ENCODE results near the gene USP32.
"Not testable (repeated sequence)": the region's sequence is repeated elsewhere in the genome, so short reads cannot be mapped to it uniquely, and the experiment has no call there.

The USP32 gene

DNA sequence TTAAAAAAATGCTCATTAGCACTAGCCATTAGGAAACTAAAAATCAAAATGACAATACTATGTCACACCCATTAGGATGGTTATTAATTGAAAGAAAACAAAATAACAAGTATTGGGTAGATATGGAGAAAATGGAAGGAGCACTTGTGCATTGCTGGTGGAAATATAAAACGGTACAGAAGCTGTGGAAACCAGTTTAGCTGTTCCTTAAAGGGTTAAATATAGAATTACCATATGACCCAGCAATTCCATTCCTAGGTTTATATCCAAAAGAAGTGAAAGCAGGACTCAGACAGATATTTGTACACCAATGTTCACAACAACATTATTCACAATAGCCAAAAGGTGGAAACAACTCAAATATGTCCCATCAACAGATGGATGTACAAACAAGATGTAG lies 13.7 kb downstream of the USP32 start:
- not testable (repeated sequence) for DNase-seq (ENCODE audit: low read depth, low spot score)

DNA sequence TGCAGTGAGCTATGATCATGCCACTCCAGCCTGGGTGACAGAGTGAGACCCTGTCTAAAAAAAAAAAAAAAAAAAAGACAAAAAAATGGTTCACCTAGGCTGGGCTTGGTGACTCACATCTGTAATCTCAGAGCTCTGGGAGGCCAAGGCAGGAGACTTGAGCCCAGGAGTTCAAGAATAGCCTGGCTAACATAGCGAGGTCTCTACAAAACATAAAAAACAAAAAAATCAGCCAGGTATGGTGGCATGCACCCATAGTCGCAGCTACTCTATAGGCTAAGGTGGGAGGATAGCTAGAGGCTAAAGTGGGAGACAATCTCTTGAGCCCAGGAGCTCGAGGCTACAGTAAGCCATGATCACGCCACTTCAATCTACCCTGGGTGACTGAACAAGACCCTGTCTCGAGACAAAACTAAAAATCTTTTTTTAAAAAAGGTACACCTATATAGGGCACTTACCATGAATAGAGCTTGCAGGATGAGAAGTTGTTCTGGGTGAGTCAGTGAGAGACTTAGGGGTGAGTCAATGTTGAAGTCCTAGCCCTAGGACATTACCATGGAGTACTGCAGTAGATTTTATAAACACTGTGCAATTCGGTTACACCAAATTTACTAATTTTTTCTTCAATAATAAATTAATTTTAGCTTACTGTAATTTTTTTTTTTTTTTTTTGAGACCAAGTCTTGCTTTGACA lies 19.0 kb downstream of the USP32 start:
- no peak for DNase-seq (ENCODE audit: low read depth, low spot score)

DNA sequence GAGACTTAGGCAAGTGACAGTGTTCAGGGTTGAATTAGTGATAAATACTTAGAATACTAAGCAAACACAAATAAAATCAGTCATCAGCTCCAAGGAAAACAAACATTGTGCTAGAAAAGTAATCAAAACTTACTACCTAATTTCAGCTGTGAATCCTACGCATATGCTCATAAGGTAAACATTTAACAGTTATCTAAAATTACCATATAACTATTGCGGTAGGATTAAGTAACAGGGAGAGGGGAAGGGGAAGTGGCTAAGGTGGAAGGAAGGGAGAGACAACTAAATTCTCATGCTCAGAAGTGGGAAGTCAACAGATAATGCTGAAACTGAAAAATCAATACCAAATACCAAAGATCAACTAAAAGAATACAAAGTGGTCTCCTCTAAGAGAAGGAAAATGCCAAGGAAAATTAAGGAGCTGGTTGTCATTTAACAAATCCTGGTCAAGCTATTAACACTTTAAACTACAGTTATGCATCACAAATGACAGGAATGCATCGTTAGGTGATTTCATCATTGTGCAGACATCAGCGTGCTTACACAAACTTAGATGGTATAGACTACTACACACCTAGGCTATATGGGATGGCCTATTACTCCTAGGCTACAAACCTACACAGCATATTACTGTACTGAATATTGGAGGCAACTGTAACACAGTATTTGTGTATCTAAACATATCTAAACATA lies 20.0 kb downstream of the USP32 start:
- DNase-seq (ENCODE audit: low read depth, low spot score), result no peak

DNA sequence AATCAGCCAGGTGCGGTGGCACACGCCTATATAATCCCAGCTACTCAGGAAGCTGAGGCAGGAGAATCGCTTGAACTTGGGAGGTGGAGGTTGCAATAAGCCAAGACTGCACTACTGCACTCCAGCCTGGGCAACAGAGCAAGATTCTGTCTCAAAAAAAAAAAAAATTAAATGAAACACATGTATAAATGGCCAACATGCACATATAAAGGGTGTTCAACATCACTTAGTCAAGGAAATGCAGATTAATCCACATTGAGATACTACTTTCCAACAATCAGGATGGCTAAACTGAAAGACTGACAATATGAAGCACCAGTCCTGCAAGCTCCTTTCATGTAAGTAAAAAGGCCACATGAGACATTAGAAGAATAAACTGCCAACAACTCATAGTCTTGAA lies 20.5 kb downstream of the USP32 start:
- DNase-seq (ENCODE audit: low read depth, low spot score), result no peak

DNA sequence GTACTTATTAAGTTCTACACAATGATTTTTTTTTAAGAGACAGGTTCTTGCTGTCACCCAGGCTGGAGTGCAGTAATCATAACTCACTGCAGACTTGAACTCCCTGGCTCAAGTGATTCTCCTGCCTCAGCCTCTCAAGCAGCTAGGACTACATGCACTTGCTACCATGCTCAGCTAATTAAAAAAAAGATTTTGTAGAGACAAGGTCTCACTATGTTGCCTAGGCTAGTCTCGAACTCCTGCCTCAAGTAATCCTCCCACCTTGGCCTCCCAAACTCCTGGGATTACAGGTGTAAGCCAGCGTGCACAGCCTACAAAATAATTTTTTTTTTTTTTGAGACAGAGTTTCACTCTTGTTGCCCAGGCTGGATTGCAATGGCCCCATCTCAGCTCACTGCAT lies 22.2 kb downstream of the USP32 start:
- no peak for DNase-seq (ENCODE audit: low read depth, low spot score)

DNA sequence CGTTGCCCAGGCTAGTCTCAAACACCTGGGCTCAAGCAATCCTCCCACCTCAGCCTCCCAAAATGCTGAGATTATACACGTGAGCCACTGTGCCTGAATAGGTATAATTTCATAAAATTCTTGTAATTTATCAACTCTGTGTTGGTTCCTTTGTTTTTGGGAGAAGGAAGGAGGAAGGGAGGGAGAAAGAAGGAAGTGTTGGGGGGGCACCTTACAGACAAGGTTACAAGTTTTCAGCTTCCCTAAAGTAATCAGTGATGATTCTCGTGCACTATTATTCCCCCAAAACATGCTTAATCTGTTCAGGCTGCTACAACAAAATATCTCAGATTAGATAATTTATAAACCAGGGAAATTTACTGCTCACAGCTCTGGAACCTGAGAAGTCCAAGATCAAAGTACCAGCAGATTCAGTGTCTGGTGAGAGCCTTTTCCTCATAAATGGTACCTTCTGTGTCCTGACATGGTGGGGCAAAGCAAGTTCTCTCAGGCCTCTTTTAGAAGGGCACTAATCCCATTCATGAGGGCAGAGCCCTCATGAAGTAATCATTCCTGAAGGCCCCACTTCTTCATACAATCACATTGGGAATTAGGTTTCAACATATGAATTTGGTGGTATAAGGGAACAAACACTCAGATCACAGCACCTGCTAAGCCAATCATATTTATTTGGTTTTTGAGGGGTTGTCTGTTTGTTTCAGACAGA lies 28.1 kb downstream of the USP32 start:
- DNase-seq (ENCODE audit: low read depth, low spot score), result no peak

DNA sequence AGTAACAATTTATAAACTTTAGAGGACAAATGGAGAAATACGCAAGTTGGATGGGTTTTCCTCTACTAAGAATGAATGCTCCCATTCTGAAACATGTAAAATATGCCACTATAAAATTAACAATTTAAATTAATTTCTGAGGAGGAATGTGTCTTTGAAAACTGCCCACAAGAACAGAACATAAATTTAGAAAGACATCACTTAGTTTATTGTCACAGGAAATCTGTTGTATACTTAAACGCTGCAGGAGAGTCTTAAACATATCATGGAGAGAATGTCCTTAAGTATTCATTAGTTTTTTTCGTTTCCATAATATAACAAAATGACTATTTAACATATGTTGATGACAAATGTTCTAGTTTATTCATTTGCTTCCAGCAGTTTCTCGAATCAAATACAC lies 29.6 kb downstream of the USP32 start:
- DNase-seq (ENCODE audit: low read depth, low spot score), result no peak

DNA sequence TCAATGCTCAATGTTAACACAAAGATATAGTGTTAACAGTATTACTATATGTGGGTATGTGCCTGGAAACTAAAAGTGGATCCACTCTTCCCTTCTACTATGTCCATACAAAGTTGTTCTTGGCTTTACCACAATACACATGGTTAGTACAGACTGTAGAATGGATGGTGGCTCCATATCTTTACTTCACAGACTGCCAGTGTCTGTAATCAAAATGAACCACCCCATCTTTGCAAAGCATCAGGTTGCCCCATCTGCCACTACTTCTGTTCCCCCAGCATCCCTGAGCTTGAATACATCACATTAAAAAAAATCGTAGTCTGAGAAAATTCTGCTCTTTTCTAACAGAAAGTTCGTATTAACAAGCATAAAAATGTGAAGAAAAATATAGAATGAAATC lies 30.0 kb downstream of the USP32 start:
- DNase-seq (ENCODE audit: low read depth, low spot score), result no peak

DNA sequence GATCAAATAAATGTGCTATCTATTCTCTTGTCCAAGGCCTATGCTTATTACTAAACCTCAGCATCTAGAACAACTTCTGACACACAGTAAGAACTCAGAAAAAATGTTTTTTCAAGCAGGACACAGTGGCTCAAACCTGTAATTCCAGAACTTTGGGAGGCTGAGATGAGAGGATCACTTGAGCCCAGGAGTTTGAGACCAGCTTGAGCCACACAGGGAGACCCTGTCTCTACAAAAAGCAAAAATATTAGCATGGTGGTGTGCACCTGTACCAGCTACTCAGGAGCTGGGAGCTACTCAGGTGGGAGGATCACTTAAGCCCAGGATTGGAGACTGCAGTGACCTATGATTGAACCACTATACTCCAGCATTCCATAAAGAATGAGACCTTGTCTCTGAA lies 32.5 kb downstream of the USP32 start:
- DNase-seq (ENCODE audit: low read depth, low spot score), result no peak

DNA sequence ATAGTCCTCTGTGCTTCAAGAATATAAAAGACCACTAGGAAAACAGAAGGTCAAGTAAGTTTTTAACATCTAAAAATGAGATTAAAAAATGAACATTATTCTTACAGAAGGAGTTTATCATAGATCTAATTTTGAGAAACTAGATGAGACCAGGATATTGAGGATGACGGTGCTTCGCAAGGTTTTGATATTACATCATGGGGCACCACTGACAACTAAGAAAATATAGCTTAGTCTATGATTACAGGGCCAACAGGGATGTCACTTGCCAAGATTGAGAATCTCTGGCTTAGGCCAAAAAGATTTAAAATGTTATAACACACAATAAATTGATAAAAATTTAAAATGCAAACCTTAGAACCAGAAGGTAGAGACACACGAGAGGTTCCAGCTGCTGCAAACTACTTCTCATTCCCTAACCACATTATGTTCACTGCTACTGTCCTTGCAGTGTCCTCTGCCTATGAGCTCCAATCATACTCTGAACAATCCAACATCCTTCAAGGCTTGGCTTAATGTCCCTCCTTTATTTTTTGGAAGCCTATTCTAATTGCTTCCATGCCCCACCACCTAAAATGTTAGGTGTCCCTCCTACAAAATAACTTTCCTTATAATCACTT lies 33.2 kb downstream of the USP32 start:
- DNase-seq (ENCODE audit: low read depth, low spot score), result no peak

DNA sequence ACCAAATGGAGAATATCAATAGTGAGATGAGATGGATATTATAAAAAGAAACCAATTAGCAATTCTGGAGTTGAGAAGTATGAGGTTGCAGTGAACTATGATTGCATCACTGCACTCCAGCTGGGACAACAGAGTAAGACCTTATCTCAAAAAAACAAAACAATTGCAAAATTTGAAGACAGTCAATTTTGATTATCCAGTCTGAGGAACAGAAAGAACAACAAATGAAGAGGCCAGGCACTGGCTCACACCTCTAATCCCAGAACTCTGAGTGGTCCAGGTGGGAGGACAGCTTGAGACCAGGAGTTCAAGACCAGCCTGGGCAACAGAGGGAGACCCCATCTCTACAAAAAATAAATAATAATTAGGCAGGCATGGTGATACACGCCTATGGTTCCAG lies 35.0 kb downstream of the USP32 start:
- DNase-seq (ENCODE audit: low read depth, low spot score), result no peak

DNA sequence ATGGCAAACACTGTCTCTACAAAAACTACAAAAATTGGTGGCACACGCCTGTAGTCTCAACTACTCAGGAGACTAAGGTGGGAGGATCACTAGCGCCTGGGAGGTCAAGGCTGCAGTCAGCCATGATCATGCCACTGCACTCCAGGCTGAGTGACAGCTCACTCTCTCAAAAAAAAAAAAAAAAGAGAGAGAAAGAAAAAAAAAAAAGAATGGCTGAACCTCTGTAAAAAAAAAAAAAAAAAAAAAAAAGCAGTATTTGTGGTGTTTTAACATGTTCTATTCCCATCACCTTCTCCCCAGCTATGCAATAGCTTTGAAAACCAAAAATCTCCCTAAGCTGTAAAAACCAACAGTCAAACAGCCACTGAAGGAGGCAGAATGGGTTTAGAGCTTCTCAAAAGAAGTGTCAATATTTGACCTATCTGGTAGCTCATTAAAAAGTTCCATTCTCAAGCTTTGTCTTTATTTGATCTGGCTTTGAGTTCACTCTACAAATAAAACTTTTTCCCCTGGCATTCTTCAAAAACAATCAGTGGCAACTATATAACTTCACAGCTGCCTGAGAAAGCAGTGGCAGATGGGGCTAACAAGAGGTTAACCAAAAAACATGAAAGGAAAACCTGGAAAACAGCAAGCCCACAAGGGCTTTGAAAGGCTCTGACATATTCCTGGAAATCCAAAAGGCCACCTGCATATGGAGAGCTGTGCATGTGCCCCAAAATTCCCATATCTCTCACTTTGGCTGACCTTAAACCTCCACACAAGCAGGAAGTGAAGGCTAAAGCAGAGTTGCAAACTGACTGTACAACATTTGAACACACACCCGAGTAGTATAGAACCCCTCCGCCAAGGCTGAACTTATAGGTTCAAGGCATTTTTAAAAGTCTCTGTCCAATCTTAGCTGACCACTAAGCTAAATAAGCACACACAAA lies 36.0 kb downstream of the USP32 start:
- no peak for DNase-seq (ENCODE audit: low read depth, low spot score)

DNA sequence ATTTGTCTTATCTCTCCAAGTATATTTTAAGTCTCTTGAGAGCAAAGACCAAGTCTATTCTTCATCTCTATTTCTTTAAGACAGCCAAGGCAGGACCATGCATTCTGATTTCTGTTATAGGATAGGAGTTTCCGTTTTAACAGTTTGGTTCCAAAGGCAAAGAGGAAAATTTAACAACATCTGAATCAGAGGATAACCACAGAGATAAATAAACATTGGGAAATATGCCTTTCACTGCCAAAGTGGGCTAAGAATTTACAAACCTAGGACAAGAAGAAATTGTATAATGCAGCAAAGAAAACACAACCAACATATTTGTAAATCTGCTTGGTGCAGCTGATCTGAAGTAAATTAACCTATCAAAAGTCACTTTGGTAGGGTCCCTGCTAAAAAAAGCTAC lies 37.7 kb downstream of the USP32 start:
- no peak for DNase-seq (ENCODE audit: low read depth, low spot score)

DNA sequence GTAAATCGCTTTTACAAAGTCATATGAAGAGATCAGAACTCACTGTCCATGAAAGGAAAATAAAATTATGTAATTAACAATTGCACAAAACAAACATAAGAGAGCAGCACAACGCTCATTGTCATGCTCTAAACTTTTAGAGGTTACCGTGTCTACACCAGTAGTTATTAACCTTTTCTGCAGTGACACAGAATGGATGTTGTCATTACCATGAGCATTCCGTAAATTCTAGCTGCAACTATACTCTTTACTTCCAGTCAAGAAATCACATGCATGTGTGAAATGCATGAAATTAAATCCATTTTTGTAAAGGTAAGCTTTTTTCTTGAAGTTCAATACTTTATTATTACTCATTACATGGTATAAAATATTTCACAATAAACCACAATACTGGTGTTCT lies 38.2 kb downstream of the USP32 start:
- DNase-seq (ENCODE audit: low read depth, low spot score), result no peak

DNA sequence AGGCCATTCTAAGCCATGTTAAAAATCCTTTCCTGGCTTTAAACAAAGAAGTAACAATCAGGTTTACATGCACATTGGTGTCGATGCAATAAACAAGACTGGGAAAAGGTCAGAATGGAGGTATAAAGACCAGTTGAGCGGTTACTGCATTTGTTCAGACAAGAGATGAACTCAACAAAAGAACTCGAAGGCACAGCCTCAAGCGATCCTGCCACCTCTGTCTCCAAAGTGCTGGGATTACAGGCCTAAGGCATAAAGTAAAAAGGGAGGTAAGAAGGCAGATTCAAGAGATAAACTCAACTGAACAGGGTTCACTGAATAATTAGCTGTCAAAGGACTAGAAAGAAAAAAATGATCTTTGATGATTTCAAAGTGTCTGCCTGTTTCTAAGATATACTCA lies 39.4 kb downstream of the USP32 start:
- no peak for DNase-seq (ENCODE audit: low read depth, low spot score)

DNA sequence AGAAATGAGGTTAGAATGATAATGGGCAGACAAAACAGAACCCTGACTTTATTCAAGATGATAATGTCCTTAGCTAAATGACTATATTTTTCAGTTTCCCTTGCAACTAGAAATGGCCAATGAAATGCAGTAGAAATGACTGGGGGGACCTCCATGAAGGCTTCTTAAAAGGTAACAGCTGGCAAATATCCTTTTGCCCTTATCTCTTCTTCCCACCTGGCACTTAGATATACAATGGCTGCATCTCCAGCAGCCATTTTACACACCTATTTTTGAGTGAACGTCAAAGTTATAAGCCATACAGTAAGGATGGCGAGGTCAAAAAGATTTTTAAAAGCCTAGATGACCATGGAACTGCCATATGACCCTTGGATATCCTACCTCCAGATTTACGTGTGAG lies 39.9 kb downstream of the USP32 start:
- no peak for DNase-seq (ENCODE audit: low read depth, low spot score)

DNA sequence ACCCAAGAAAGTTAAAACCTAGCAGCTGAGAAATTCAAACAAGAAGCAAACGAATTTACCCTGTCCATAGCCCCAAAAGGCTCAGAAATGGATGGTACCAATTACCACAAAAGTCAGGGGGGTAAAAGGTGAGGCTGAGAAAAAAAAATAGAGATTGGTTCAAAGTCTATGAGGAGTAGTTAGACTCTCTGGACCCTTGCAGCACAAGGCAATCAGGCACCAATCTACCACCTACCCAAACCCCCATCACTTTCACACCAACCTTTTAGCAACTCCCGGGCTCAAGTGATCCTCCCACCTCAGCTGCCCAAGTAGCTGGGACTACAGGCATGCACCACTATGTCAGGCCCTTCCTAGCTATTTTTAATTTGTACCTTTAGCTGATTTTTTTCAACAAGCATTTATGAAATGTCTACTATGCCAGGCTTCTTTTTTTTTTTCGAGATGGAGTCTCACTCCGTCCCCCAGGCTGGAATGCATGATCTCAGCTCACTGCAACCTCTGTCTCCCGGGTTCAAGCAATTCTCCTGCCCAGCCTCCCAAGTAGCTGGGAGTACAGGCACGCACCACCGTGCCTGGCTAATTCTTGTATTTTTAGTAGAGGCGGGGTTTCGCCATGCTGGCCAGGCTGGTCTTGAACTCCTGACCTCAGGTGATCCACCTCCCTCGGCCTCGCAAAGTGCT lies 40.8 kb downstream of the USP32 start:
- no peak for DNase-seq (ENCODE audit: low read depth, low spot score)

DNA sequence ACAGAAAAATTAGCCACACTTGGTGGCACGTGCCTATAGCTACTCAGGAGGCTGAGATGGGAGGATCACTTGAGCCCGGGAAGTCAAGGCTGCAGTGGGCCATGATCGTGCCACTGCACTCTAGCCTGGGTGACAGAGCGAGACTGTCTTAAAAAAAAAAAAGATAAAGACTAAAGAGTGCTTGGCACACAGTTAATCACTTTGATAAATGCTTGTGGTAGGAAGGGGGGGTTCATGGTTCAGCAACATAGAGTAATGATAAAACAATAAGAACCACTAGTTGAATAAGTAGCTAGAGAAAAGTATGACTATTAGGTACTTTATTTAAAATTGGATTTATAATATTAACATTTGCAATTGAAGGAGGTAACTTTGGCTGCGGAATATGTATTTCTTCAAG lies 43.3 kb downstream of the USP32 start:
- DNase-seq (ENCODE audit: low read depth, low spot score), result no peak

DNA sequence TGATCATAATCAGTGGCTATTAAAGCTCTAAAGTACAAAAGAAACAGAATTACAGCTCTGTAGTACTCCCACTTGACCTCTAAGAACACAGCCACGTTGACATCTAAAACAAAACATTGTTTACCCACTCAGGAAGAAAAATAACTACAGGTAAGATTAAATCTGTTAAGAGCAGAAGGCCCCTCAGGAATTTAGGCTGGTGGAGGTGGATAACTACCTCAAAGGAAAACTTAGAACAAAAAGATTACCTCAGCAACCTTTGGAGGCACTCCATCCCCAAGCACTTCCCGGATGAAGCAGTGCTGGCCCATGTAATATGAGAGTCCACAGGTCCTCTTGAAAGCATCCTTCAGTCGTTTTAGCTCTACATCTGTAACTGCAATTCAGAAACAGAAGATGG lies 46.7 kb downstream of the USP32 start:
- no peak for DNase-seq (ENCODE audit: low read depth, low spot score)

DNA sequence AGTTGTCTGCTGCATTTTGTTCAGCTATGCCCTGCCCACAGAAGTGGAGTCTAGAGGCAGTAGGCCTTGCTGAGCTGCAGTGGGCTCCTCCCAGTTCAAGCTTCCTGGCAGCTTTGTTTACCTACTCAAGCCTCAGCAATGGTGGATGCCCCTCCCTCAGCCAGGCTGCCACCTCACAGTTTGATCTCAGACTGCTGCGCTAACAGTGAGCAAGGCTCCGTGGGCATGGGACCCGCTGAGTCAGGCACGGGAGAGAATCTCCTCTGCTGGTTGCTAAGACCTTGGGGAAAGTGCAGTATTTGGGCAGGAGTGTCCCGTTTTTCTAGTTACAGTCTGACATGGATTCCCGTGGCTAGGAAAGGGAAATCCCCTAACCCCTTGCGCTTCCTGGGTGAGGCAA lies 49.4 kb downstream of the USP32 start:
- DNase-seq (ENCODE audit: low read depth, low spot score), result not testable (repeated sequence)

DNA sequence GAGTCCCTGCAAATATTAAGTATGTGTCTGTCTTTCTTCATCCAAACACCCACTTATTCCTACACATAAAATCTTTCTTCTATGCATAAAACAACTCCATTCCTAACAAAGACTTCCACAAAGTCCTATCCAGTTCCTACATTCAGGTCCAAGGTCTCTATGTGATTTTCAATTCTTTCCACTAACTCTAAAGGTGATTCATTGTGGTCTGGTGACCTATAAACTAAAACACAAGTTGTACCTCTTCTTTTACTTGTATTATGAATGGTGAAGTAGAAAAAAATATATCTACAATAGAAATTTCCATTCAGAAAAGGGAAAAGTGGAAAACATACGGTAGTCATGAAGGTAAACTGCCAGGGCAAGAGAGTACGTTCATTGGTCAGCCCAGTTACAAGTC lies 56.6 kb downstream of the USP32 start:
- DNase-seq (ENCODE audit: low read depth, low spot score), result no peak

Data from iPS DF 19.7 (cell line).